LNCaP clone FGC (cell line): ENCODE measurements around the gene RRP8.

Experiments
- DNase-seq: peaks from one replicate; pipeline ENCODE4 v3.0.0-alpha.2; 2011; ENCODE audit warnings: low read depth
- H3K4me3 ChIP-seq: 2 replicates; pipeline ENCODE4 v1.5.1; 2011; ENCODE audit warnings: mild to moderate bottlenecking, low read depth, low read length, control low read depth
- TF ChIP-seq, protein P1 (sequence below): IDR thresholded peaks from 2 replicates; pipeline ENCODE4 v1.5.1; 2012; ENCODE audit warnings: mild to moderate bottlenecking; ENCODE audit not compliant: control insufficient read depth, insufficient read depth; ENCODE audit errors: extremely low read depth

RRP8 gene

DNA sequence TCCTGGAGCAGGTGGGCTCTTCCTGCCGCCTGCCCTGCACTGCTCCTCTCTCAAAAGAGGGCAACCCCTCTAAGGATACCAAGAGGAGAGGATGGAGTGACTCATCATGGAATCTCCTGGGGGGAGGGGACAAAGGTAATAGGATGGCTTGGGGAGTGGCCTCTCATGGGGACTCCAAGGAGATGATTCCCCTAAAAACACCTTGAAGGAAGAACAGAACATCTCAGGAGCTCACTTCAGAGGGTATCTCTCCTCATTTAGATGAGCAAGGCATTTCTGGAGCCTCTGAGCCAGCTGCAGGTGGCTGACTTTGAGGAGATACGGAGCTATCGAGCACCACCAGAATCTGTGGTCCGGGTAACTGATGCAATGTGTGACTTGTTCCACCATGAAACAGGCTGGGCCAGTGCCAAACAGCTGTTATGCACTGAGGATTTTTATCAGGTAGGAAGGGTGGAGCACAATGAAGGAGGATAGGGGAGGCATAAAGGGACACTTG, 40.2 kb downstream of the RRP8 start:
- TF ChIP-seq, protein P1, sequence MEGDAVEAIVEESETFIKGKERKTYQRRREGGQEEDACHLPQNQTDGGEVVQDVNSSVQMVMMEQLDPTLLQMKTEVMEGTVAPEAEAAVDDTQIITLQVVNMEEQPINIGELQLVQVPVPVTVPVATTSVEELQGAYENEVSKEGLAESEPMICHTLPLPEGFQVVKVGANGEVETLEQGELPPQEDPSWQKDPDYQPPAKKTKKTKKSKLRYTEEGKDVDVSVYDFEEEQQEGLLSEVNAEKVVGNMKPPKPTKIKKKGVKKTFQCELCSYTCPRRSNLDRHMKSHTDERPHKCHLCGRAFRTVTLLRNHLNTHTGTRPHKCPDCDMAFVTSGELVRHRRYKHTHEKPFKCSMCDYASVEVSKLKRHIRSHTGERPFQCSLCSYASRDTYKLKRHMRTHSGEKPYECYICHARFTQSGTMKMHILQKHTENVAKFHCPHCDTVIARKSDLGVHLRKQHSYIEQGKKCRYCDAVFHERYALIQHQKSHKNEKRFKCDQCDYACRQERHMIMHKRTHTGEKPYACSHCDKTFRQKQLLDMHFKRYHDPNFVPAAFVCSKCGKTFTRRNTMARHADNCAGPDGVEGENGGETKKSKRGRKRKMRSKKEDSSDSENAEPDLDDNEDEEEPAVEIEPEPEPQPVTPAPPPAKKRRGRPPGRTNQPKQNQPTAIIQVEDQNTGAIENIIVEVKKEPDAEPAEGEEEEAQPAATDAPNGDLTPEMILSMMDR: no peak
- H3K4me3 ChIP-seq: no peak overlapping the region
- no peak for DNase-seq

DNA sequence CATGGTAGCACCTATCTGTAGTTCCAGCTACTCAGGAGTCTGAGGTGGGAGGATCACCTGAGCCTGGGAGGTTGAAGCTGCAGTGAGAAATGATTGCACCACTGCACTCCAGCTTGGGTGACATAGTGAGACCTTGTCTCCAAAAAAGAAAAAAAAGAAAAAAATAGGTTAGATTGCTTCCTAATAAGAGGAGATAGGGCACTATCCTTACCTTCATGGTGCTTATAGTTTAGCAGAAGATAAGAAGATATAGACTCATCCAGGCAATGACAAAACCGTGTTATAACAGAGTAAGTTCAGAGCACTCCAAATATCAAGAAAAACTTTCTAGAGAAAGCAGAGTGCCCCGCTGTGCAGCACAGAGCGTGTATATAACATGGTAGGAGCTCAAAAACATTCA, 42.1 kb downstream of the RRP8 start:
- TF ChIP-seq, protein P1: no peak

DNA sequence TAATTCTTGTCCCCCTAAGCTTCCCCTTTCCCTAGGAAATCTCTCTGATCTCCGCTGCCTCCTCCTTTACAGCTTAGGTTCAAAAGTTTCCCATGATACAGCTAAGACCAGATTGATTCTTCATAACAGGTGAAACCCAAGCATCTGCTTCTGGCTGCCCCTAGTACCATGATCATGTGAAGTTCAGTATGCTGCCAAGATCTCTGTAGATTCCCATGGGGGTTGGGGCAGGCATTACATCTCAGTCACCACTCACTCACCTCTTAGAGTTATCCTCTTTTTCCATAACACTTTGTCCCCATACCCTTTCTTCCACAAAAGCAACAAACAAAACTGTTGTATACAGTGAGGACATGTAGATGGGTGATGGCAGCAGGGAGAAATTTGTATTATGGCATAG, 44.0 kb downstream of the RRP8 start:
- TF ChIP-seq, protein P1: no peak
- no peak overlapping the region for H3K4me3 ChIP-seq
- no peak for DNase-seq

More for the DNA sequence above, 42.1 kb downstream of the RRP8 start:
- DNase-seq: no peak
- no peak overlapping the region for H3K4me3 ChIP-seq

DNA sequence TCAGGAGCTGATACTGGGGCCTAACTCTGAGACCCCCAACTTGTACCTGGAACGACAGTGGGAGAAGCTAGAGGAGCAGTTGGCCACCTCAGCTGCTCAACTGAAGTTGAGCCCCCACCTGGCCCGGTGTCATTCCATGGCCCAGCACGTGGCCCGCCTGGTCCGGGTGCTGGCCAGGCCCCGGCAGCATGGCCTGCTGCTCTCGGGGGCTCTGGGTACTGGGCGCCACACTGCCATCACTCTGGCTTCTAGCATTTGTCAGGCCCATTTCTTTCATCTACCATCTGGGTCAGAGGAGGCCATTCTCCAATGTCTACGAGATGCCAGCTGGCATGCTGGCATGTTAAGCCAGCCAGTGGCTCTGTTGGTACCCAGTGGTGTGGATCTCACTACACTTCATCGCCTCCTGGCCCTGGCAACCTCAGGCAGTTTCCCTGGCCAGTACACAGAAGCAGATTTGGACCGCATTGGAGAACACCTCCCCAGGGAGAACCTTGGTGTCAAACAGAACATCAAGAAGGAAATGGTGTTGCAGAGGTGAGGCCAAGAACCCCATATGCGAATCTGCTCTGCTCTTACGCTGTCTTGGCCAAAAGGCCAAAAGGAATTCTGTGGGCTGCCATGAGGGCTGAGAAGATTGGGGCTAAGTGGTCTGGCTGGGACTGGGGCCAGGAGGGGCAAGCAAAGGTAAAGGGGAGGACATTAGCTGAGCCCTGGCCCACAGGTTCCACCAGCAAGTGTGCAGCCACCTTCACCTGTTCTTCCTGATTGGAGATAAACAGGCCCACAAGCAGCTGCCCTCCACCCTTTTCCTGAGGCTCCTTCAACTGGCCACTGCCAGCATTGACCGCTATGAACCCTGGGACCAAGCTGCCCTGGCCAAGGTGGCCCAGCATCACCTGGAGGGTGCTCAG, 45.4 kb downstream of the RRP8 start:
- DNase-seq: no peak
- TF ChIP-seq, protein P1: no peak

DNA sequence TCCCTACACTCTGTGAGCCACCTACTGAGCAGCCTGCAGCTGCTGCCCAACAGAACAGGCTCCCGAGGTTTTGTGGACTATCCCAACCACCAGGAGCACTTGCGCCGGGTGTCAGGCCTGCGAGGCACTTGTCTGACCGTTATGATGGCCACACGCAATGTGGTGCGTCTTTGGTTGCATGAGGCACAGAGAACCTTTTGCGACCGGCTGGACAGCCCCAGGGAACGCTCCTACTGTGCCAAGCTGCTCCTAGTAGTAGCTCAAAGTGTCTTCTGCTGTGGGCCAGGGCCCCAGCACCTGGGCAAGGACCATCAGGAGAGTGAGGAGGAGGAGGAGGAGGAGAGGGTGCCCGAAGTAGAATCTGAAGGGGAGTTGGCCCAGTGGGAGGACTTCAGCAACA, 46.4 kb downstream of the RRP8 start:
- no peak for DNase-seq
- TF ChIP-seq, protein P1: no peak

More for the DNA sequence above, 45.4 kb downstream of the RRP8 start:
- no peak overlapping the region for H3K4me3 ChIP-seq

DNA sequence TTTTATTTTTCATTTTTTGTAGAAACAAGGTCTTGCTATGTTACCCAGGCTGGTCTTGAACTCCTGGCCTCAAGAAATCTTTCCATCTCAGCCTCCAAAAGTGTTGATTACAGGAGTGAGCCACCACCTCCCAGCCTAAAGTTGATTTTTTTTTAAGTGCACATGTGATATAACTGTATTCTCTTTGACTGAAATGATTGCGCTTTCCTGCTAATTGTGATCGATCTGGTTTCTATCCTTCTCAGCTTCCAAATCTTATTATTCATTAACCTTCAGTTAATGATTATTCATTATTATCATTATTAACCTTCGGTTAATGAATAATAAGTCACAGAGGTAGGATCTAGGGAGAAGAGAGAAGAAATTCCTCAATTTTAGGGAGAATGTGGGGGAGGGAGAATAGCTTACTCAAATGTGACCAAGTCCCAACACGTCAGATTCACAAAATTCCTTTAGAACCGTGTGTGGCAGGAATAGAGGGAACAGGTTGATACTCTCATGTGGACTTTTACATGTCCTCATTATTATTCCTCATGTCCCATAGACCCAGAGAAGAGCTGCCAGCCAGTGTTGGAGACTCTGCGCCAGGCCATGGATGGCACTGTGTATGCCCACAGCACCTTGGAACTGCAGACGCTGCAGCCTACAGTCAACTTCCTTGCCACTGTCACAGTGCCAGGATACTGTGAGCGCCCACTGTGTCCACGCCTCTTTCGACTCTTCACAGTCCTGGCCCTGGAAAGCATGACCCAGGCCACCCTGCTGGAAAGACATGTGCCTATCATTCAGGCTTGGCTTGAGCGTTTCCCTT, 47.1 kb downstream of the RRP8 start:
- H3K4me3 ChIP-seq: no peak overlapping the region
- no peak for DNase-seq
- TF ChIP-seq, protein P1: no peak

More for the DNA sequence above, 46.4 kb downstream of the RRP8 start:
- no peak overlapping the region for H3K4me3 ChIP-seq
